Body of pancreas (tissue), 4 donors: Measurements from ENCODE around the gene RASD2.

ENCODE experiments used
- CTCF ChIP-seq, 7 experiments: fragments of 450-650 bp in 4 of 7; fragments of 200-600 bp in 3 of 7; sonication (generic) in 3 of 7; IDR thresholded peaks; one replicate each; pipeline ENCODE4 v1.5.1; 2016 to 2019; ENCODE audit warnings: antibody characterized with exemption in 7 of 7
- POLR2A ChIP-seq, 3 donors: fragments of 450-650 bp; IDR thresholded peaks; one replicate each; pipeline ENCODE4 v1.6.1; 2016; ENCODE audit warnings: antibody characterized with exemption in 3 of 3, mild to moderate bottlenecking in 2 of 3

GRCh38 chr22:35592418-35592967, 51.9 kb downstream of the RASD2 start:
- TF ChIP-seq POLR2A (IDR thresholded peaks at IDR 0.05) (no peak), CTCF (IDR thresholded peaks at IDR 0.05) (no peak)
